HG02642 (cell line): Measurements from ENCODE around the gene NEURL1.
"Not testable (repeated sequence)": the region's sequence is repeated elsewhere in the genome, so short reads cannot be mapped to it uniquely, and the experiment has no call there.

Experiments used
- ATAC-seq: cut with Tn5 transposase; IDR thresholded peaks from one replicate; pipeline ENCODE4 v1.9.1; 2021; ENCODE audit warnings: mild to moderate bottlenecking; ENCODE audit not compliant: unreplicated experiment, poor library complexity

NEURL1 gene

GRCh38 chr10:103512166-103512565 lies 18.7 kb downstream of the NEURL1 start:
- ATAC-seq = no peak

GRCh38 chr10:103512591-103513379 lies 19.3 kb downstream of the NEURL1 start:
- ATAC-seq = no peak

- ATAC-seq = no peak
Measured at GRCh38 chr10:103513380-103514060, 20.0 kb downstream of the NEURL1 start.

GRCh38 chr10:103514244-103514643 lies 20.7 kb downstream of the NEURL1 start:
- ATAC-seq = no peak

- no peak for ATAC-seq
Measured at GRCh38 chr10:103517234-103518085, 24.0 kb downstream of the NEURL1 start.

GRCh38 chr10:103519798-103520197 lies 26.3 kb downstream of the NEURL1 start:
- ATAC-seq = no peak

GRCh38 chr10:103522006-103522405 lies 28.5 kb downstream of the NEURL1 start:
- not testable (repeated sequence) for ATAC-seq

GRCh38 chr10:103523683-103524082 lies 30.2 kb downstream of the NEURL1 start:
- no peak for ATAC-seq

GRCh38 chr10:103525901-103526300 lies 32.4 kb downstream of the NEURL1 start:
- no peak for ATAC-seq

- not testable (repeated sequence) for ATAC-seq
Measured at GRCh38 chr10:103527476-103527875, 34.0 kb downstream of the NEURL1 start.

GRCh38 chr10:103528549-103528948 lies 35.0 kb downstream of the NEURL1 start:
- ATAC-seq = no peak

GRCh38 chr10:103529539-103529938 lies 36.0 kb downstream of the NEURL1 start:
- no peak for ATAC-seq

- no peak for ATAC-seq
Measured at GRCh38 chr10:103533827-103534226, 40.3 kb downstream of the NEURL1 start.

- ATAC-seq = no peak
Measured at GRCh38 chr10:103534621-103535498, 41.4 kb downstream of the NEURL1 start.

- ATAC-seq = no peak
Measured at GRCh38 chr10:103535595-103535994, 42.1 kb downstream of the NEURL1 start.

- ATAC-seq = no peak
Measured at GRCh38 chr10:103539751-103540150, 46.2 kb downstream of the NEURL1 start.

GRCh38 chr10:103540722-103541121 lies 47.2 kb downstream of the NEURL1 start:
- no peak for ATAC-seq

GRCh38 chr10:103541616-103542015 lies 48.1 kb downstream of the NEURL1 start:
- no peak for ATAC-seq

GRCh38 chr10:103542764-103543616 lies 49.5 kb downstream of the NEURL1 start:
- ATAC-seq = no peak
